Fibroblast of lung (primary cell): ENCODE results near the gene STK32B. TPM values are rescaled to one million over a fixed set of nuclear protein-coding genes. Genes with fewer than 3 reads are reported as not detected.

Experiments used
- DNase-seq, 2 donors: peaks; one replicate each; pipeline versions ENCODE4 v3.0.0 to v3.0.0-alpha.2; 2010; ENCODE audit warnings: low read depth in 2 of 2
- H2AFZ ChIP-seq: 2 replicates; pipeline ENCODE4 v1.5.1; 2012; ENCODE audit warnings: low read length, control low read depth, inconsistent platforms
- H3K27ac ChIP-seq: 2 replicates; pipeline ENCODE4 v1.5.1; 2011; ENCODE audit warnings: low read length, control low read depth; ENCODE audit not compliant: insufficient read depth
- H3K27me3 ChIP-seq: 2 replicates; pipeline ENCODE4 v1.5.1; 2011; ENCODE audit warnings: mild to moderate bottlenecking, low read length; ENCODE audit not compliant: control insufficient read depth, insufficient read depth
- H3K36me3 ChIP-seq: 2 replicates; pipeline ENCODE4 v1.5.1; 2011; ENCODE audit warnings: low read length; ENCODE audit not compliant: control insufficient read depth, insufficient read depth
- H3K4me1 ChIP-seq: 2 replicates; pipeline ENCODE4 v1.5.1; 2011; ENCODE audit warnings: low read length; ENCODE audit not compliant: control insufficient read depth, insufficient read depth; ENCODE audit errors: extremely low read depth
- H3K4me2 ChIP-seq: 2 replicates; pipeline ENCODE4 v1.5.1; 2011; ENCODE audit warnings: low read length, control low read depth; ENCODE audit not compliant: insufficient read depth; ENCODE audit errors: extremely low read depth
- H3K4me3 ChIP-seq, 4 experiments: fragments of 200-600 bp in 1 of 4; sonication (generic) in 1 of 4; replicated peaks in 1 of 4; 2 replicates each; pipeline ENCODE4 v1.5.1; 2011 to 2016; ENCODE audit warnings: low read length in 4 of 4, low read depth in 3 of 4, mild to moderate bottlenecking in 3 of 4, control low read depth in 2 of 4, inconsistent platforms in 1 of 4, mixed read lengths in 1 of 4; ENCODE audit not compliant: insufficient read depth in 1 of 4; ENCODE audit errors: control extremely low read depth in 1 of 4
- H3K79me2 ChIP-seq: 2 replicates; pipeline ENCODE4 v1.5.1; 2012; ENCODE audit warnings: mild to moderate bottlenecking, low read length, inconsistent platforms; ENCODE audit not compliant: control insufficient read depth, insufficient read depth
- H3K9ac ChIP-seq: 2 replicates; pipeline ENCODE4 v1.5.1; 2011; ENCODE audit warnings: mild to moderate bottlenecking, low read length, control low read depth; ENCODE audit not compliant: insufficient read depth
- H3K9me3 ChIP-seq: 2 replicates; pipeline ENCODE4 v1.5.1; 2012; ENCODE audit warnings: low read depth, low read length; ENCODE audit not compliant: control insufficient read depth, insufficient read depth
- H4K20me1 ChIP-seq: 2 replicates; pipeline ENCODE4 v1.5.1; 2011; ENCODE audit warnings: low read length; ENCODE audit not compliant: control insufficient read depth, insufficient read depth; ENCODE audit errors: extremely low read depth
- EZH2 ChIP-seq: IDR thresholded peaks from 2 replicates; pipeline ENCODE4 v1.5.1; 2012; ENCODE audit warnings: low read length, control low read depth, mild to moderate bottlenecking; ENCODE audit errors: missing control alignments
- polyA plus RNA-seq, 2 donors: library from polyadenylated mRNA; depleted of rRNA in 1 of 2; stranded (reverse) in 1 of 2; unstranded in 1 of 2; fragments of >200 nt; gene quantifications; 2 replicates each; pipeline ENCODE4 v1.2.1, GENCODE V29; 2011 to 2012; ENCODE audit warnings: missing spikeins in 1 of 2
- total RNA-seq: library from RNA; depleted of rRNA; stranded (reverse); fragments of >200 nt; gene quantifications from 2 replicates; pipeline ENCODE4 v1.2.1, GENCODE V29; 2014
- TF ChIP-seq, protein P1 (sequence below), 2 donors: IDR thresholded peaks in 1 of 2; conservative IDR thresholded peaks in 1 of 2; 1 replicate in 1 of 2; 2 replicates in 1 of 2; pipeline ENCODE4 v1.5.1; 2011 to 2012; ENCODE audit warnings: low read length in 2 of 2, control low read depth in 1 of 2, inconsistent platforms in 1 of 2, low read depth in 1 of 2, mild to moderate bottlenecking in 1 of 2

The STK32B gene
- total and polyA plus RNA-seq, 2 donors (not counting 1 experiment from before 2014, with no cell fraction given), result 0.50 to 1.4 TPM

DNA sequence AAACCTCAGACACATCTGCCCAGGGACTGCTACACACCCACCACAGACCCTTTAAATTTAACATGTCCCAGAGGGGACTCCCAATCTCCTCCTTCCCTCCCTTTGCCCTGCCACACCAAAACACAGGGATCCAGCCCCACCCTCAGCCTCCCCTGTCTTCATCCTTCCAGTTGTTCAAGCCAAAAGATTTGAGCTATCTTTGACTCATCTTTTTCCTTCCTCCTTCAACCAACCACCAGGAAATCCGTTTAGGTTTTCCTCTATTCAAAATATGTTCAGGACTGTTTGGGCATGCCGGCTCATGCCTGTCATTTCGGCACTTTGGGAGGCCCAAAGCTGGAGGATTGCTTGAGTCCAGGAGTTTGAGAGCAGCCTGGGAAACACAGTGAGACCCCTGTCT is 6.9 kb upstream of the STK32B start:
- DNase-seq, result no peak
- Histone ChIP-seq H3K4me3 (no peak overlapping the region), H3K9ac (no peak overlapping the region), H3K36me3 (no peaks in the 10 kb centered on the region), H3K4me2 (no peak overlapping the region), H3K4me1 (no peaks in the 10 kb centered on the region), H3K9me3 (no peaks in the 10 kb centered on the region), H3K79me2 (no peaks in the 10 kb centered on the region), H3K27ac (no peak overlapping the region), H2AFZ (no peak overlapping the region), H3K27me3 (peaks cover 2% of the 10 kb centered on the region), H4K20me1 (no peaks in the 10 kb centered on the region)
- TF ChIP-seq EZH2, result no peak
- TF ChIP-seq, protein P1, sequence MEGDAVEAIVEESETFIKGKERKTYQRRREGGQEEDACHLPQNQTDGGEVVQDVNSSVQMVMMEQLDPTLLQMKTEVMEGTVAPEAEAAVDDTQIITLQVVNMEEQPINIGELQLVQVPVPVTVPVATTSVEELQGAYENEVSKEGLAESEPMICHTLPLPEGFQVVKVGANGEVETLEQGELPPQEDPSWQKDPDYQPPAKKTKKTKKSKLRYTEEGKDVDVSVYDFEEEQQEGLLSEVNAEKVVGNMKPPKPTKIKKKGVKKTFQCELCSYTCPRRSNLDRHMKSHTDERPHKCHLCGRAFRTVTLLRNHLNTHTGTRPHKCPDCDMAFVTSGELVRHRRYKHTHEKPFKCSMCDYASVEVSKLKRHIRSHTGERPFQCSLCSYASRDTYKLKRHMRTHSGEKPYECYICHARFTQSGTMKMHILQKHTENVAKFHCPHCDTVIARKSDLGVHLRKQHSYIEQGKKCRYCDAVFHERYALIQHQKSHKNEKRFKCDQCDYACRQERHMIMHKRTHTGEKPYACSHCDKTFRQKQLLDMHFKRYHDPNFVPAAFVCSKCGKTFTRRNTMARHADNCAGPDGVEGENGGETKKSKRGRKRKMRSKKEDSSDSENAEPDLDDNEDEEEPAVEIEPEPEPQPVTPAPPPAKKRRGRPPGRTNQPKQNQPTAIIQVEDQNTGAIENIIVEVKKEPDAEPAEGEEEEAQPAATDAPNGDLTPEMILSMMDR (conservative IDR thresholded peaks at IDR 0.05 in 1 of 2, IDR thresholded peaks at IDR 0.05 in 1 of 2; ENCODE audit: low read depth in 1 of 2, low read length in 2 of 2), result no peak

DNA sequence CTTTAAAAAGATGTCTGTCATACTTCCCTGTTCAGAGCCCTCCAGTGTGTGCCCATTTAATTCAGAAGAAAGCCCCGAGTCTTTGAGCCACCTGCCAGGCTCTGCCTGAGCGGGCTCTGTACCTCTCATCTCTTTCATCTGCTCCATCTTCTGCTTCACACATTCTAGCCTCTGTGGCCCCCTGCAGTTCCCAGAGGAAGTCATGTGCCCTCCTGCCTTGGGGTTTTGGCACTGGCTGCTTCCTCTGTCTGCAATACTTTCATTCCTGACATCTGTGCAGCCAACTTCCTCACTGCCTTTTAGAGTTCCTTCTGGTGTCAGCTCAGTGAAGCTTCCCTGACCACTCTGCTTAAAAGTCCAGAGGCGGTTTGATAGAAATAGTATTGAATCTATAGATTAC is 6.2 kb upstream of the STK32B start:
- no peak overlapping the region for H3K27ac ChIP-seq
- H4K20me1 ChIP-seq, result no peaks in the 10 kb centered on the region
- H3K9ac ChIP-seq, result no peak overlapping the region
- H2AFZ ChIP-seq, result no peak overlapping the region
- no peak for TF ChIP-seq EZH2
- H3K4me2 ChIP-seq, result no peak overlapping the region
- no peaks in the 10 kb centered on the region for H3K36me3 ChIP-seq
- H3K9me3 ChIP-seq, result no peaks in the 10 kb centered on the region
- H3K4me3 ChIP-seq, result no peak overlapping the region
- no peak for DNase-seq
- peaks cover 2% of the 10 kb centered on the region for H3K27me3 ChIP-seq
- H3K4me1 ChIP-seq, result no peaks in the 10 kb centered on the region
- H3K79me2 ChIP-seq, result no peaks in the 10 kb centered on the region

DNA sequence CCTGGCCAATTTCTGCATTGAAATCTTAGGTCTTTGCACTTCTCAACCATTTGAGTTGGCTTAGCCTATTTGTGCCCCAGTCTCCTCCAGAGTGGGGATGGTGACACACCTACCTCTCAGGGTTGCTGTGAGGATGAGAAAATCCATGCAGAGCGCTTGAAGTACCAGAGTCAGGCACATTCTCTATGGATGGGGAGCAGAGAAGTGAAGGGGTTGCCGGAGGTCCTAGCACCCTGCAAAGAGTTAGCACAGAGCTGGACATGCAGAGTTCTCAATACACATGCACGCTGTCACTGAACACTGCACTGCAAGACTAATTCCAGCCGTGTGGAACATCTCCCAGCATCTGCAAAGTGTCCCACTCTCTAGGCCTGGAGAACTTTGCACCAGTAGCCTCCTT is 2.6 kb upstream of the STK32B start:
- no peak for DNase-seq
- H4K20me1 ChIP-seq, result no peaks in the 10 kb centered on the region
- no peaks in the 10 kb centered on the region for H3K9me3 ChIP-seq
- H3K27me3 ChIP-seq, result peaks cover 10% of the 10 kb centered on the region
- H3K9ac ChIP-seq, result no peak overlapping the region
- no peaks in the 10 kb centered on the region for H3K79me2 ChIP-seq
- H3K4me2 ChIP-seq, result no peak overlapping the region
- H3K27ac ChIP-seq, result no peak overlapping the region
- H3K4me3 ChIP-seq, result no peak overlapping the region
- H3K4me1 ChIP-seq, result peaks cover 2% of the 10 kb centered on the region
- TF ChIP-seq EZH2, result no peak
- TF ChIP-seq, protein P1 (conservative IDR thresholded peaks at IDR 0.05 in 1 of 2, IDR thresholded peaks at IDR 0.05 in 1 of 2; ENCODE audit: low read depth in 1 of 2, low read length in 2 of 2), result no peak
- H2AFZ ChIP-seq, result no peak overlapping the region
- H3K36me3 ChIP-seq, result no peaks in the 10 kb centered on the region
